ENCODE measurements around the gene FPGS. TPM values are rescaled to one million over a fixed set of nuclear protein-coding genes. Genes with fewer than 3 reads are reported as not detected.

Gene FPGS
- total RNA-seq, 1 donor from 2014 or later, result 70.0 TPM

DNA sequence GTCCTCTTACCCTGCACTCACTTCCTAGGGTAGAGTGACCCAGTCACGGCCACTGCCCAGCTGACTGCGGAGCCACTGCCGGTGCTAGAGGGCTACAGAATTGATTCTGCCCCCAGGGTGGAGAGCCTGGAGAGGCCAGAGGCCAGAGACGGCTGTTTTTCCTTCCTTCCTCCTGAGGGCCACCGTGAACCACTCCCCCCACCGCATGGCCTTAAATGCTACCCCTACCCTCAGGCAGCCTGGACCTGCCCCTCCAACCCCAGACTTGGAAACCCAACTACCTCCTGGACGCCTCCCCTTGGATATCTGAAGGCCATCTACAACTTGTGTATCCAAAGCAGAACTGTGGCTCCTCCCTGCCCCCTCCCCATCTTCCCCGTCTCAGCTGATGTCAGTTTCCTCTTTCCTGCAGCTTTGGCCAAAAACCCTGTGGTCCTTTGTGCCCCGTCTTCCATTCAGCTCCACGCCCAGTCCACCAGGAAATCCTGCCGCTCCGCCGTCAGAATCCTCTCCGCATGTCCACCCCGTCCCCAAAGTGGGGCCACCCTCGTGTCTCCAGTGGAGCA lies 40.5 kb upstream of the FPGS start:
- TF ChIP-seq, protein P1, sequence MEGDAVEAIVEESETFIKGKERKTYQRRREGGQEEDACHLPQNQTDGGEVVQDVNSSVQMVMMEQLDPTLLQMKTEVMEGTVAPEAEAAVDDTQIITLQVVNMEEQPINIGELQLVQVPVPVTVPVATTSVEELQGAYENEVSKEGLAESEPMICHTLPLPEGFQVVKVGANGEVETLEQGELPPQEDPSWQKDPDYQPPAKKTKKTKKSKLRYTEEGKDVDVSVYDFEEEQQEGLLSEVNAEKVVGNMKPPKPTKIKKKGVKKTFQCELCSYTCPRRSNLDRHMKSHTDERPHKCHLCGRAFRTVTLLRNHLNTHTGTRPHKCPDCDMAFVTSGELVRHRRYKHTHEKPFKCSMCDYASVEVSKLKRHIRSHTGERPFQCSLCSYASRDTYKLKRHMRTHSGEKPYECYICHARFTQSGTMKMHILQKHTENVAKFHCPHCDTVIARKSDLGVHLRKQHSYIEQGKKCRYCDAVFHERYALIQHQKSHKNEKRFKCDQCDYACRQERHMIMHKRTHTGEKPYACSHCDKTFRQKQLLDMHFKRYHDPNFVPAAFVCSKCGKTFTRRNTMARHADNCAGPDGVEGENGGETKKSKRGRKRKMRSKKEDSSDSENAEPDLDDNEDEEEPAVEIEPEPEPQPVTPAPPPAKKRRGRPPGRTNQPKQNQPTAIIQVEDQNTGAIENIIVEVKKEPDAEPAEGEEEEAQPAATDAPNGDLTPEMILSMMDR (IDR thresholded peaks at IDR 0.05; ENCODE audit: insufficient read depth, low read length, severe bottlenecking), result no peak
- no peak for DNase-seq (ENCODE audit: low read depth)
- no peak overlapping the region for H3K4me3 ChIP-seq (ENCODE audit: low read depth, low read length)
- no peak for FAIRE-seq
- no peaks in the 10 kb centered on the region for H3K36me3 ChIP-seq (ENCODE audit: control insufficient read depth, insufficient read depth, low read length)
- H3K27me3 ChIP-seq (ENCODE audit: control insufficient read depth, insufficient read depth, low read length), result no peaks in the 10 kb centered on the region

DNA sequence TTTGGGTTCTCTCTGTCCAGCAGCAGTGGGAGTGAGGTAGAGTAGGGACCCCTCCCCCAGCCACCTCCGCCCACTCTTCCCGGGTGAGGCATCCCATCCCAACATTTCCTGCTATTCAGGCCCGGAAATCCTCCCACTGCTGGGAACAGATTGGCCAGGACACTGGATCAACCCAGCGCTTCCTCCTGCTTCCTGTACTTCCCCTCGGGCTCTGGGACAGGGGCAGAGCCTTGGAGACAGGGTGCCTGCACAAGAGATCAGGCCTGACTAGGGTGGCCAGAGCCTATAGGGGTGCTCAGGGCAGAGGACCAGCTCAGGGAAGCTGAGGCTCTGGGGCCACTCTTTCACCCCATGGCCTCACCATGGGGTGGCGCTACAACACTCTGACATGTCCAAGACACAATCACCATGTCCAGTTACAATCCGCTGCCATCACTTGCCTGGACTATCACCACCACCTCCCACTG lies 38.7 kb upstream of the FPGS start:
- H3K27me3 ChIP-seq (ENCODE audit: control insufficient read depth, insufficient read depth, low read length), result no peaks in the 10 kb centered on the region
- DNase-seq (ENCODE audit: low read depth) (peak; percentile 7), FAIRE-seq (no peak)
- H3K4me3 ChIP-seq (ENCODE audit: low read depth, low read length), result no peak overlapping the region
- no peaks in the 10 kb centered on the region for H3K36me3 ChIP-seq (ENCODE audit: control insufficient read depth, insufficient read depth, low read length)
- TF ChIP-seq, protein P1 (IDR thresholded peaks at IDR 0.05; ENCODE audit: insufficient read depth, low read length, severe bottlenecking), result peak; percentile 26

DNA sequence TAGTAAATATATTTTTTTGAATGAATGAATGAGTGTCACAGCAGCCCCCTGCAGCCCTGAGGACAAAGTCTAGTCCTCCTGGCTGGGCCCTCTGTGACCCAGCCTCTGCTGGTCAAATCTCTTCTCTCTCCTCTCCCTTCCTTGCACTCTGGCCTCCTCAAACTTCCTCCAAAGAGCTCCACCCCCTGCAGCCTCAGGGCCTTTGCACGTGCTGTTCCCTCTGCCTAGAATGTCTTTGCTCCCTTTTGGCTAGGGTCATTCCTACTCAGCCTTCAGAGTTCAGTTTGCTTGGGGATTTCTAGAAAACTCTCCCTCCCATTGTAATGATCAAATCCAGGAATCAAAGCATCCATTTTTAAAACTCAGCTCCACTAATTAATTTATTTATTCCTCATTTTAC lies 37.3 kb upstream of the FPGS start:
- TF ChIP-seq, protein P1 (IDR thresholded peaks at IDR 0.05; ENCODE audit: insufficient read depth, low read length, severe bottlenecking), result no peak
- Histone ChIP-seq H3K27me3 (ENCODE audit: control insufficient read depth, insufficient read depth, low read length) (no peaks in the 10 kb centered on the region), H3K36me3 (ENCODE audit: control insufficient read depth, insufficient read depth, low read length) (no peaks in the 10 kb centered on the region), H3K4me3 (ENCODE audit: low read depth, low read length) (no peak overlapping the region)
- DNase-seq (ENCODE audit: low read depth), result no peak
- FAIRE-seq, result no peak

DNA sequence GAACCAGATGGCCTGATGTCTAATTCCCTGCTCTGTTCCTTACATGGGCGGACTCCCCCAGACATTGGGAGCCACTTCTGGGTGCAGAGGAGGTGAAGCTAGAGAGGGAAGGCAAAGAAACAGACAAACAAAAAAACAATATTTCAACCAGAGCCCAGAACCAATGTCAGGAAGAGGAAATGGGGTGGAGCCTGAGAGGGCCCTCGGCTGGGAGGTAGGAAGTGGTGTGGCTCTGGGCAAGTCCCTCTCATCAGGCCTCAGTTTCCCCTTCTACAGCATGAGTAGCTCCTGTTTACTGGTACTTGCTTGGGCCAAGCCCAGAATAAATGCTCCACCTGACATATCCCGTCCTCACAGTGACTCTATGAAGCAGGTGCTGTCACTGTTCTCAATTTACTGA lies 35.3 kb upstream of the FPGS start:
- TF ChIP-seq, protein P1 (IDR thresholded peaks at IDR 0.05; ENCODE audit: insufficient read depth, low read length, severe bottlenecking), result no peak
- FAIRE-seq (no peak), DNase-seq (ENCODE audit: low read depth) (no peak)
- H3K4me3 ChIP-seq (ENCODE audit: low read depth, low read length), result no peak overlapping the region
- no peaks in the 10 kb centered on the region for H3K27me3 ChIP-seq (ENCODE audit: control insufficient read depth, insufficient read depth, low read length)
- H3K36me3 ChIP-seq (ENCODE audit: control insufficient read depth, insufficient read depth, low read length), result no peaks in the 10 kb centered on the region

DNA sequence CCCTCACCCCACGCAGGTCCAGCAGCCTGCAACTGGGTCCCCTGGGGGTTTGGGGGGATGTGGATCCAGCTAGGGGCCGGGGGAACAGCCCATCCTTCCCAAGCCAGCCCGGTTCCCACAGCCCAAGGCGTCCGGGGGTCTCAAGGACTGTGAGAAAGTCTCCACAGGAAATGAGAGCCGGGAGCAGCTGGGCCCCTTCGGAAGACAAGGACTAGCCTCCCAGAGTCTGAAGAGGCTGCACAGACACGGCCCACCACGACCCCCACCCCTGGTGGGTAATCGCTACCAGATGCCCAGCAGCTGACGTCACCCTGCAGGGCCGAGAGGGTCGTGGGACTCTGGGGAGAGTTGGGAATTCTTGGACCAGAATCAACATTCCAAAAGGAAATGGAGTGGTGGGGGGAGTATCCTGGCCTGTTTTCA lies 34.8 kb upstream of the FPGS start:
- H3K27me3 ChIP-seq (ENCODE audit: control insufficient read depth, insufficient read depth, low read length), result no peaks in the 10 kb centered on the region
- DNase-seq (ENCODE audit: low read depth) (no peak), FAIRE-seq (no peak)
- TF ChIP-seq, protein P1 (IDR thresholded peaks at IDR 0.05; ENCODE audit: insufficient read depth, low read length, severe bottlenecking), result no peak
- H3K36me3 ChIP-seq (ENCODE audit: control insufficient read depth, insufficient read depth, low read length), result no peaks in the 10 kb centered on the region
- H3K4me3 ChIP-seq (ENCODE audit: low read depth, low read length), result no peak overlapping the region

DNA sequence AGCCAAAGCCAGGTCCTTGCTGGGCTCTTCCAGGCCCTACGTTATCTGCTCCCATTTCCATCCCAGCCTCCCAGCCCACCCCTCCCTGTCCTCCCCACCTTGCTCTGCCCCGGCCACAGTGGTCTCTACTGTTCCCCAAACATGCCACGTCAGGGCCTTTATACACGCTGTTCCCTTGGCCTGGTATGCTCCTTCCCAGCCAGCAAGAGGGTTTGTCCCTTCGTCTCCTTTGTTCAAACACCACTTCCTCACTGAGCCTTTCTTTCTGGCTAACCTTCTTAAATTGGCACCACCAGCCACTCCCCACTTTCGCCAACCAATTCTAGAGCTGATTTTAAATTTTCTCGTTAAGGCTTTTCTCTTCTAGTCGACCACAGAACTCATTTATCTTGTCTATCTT lies 34.0 kb upstream of the FPGS start:
- Histone ChIP-seq H3K36me3 (ENCODE audit: control insufficient read depth, insufficient read depth, low read length) (no peaks in the 10 kb centered on the region), H3K27me3 (ENCODE audit: control insufficient read depth, insufficient read depth, low read length) (no peaks in the 10 kb centered on the region), H3K4me3 (ENCODE audit: low read depth, low read length) (no peak overlapping the region)
- no peak for FAIRE-seq
- DNase-seq (ENCODE audit: low read depth), result no peak
- TF ChIP-seq, protein P1 (IDR thresholded peaks at IDR 0.05; ENCODE audit: insufficient read depth, low read length, severe bottlenecking), result no peak
